Fibroblast of villous mesenchyme (primary cell): ENCODE results near the gene TNS1. TPM values are rescaled to one million over a fixed set of nuclear protein-coding genes. Genes with fewer than 3 reads are reported as not detected.

ENCODE experiments used
- DNase-seq: peaks from one replicate; pipeline ENCODE4 v3.0.0-alpha.2; 2010; ENCODE audit warnings: low read depth
- H3K4me3 ChIP-seq: 2 replicates; pipeline ENCODE4 v1.5.1; 2011; ENCODE audit warnings: low read depth, mild to moderate bottlenecking, low read length
- total RNA-seq: library from RNA; depleted of rRNA; stranded (reverse); fragments of >200 nt; gene quantifications from 2 replicates; pipeline ENCODE4 v1.2.3, GENCODE V29; 2012
- TF ChIP-seq, protein P1 (sequence below): IDR thresholded peaks from 2 replicates; pipeline ENCODE4 v1.5.1; 2012; ENCODE audit warnings: low read depth, mild to moderate bottlenecking, low read length; ENCODE audit not compliant: insufficient read depth

The TNS1 gene
- total RNA-seq, 1 donor: 127 TPM

- TF ChIP-seq, protein P1, sequence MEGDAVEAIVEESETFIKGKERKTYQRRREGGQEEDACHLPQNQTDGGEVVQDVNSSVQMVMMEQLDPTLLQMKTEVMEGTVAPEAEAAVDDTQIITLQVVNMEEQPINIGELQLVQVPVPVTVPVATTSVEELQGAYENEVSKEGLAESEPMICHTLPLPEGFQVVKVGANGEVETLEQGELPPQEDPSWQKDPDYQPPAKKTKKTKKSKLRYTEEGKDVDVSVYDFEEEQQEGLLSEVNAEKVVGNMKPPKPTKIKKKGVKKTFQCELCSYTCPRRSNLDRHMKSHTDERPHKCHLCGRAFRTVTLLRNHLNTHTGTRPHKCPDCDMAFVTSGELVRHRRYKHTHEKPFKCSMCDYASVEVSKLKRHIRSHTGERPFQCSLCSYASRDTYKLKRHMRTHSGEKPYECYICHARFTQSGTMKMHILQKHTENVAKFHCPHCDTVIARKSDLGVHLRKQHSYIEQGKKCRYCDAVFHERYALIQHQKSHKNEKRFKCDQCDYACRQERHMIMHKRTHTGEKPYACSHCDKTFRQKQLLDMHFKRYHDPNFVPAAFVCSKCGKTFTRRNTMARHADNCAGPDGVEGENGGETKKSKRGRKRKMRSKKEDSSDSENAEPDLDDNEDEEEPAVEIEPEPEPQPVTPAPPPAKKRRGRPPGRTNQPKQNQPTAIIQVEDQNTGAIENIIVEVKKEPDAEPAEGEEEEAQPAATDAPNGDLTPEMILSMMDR: no peak
- peak; percentile 80 for DNase-seq
- no peak overlapping the region for H3K4me3 ChIP-seq
These were observed 9.7 kb downstream of the TNS1 start for GRCh38 chr2:217993138-217993537.

DNA sequence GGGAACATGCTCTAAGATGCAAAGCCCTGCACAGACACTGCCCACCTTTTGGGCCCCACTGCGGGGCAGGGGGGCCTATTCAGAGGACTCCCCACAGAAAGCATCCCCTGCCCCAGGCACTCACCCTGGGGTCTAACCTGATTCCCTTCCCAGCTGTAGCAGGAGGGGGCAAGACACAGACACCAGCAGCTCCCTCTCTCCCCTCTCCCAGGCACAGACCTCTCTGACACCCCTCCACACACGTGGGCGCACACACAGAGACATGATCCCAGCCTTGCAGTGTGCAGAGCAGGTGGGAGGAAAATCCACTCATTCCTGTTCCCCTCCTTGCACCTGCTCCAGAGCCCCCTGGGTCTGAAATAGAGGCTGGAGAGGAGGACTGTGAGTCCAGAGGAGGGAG, 10.7 kb downstream of the TNS1 start:
- DNase-seq: no peak
- TF ChIP-seq, protein P1: no peak
- no peak overlapping the region for H3K4me3 ChIP-seq

- no peak overlapping the region for H3K4me3 ChIP-seq
- TF ChIP-seq, protein P1: no peak
- no peak for DNase-seq
These were observed 11.9 kb downstream of the TNS1 start for GRCh38 chr2:217990791-217991465.

DNA sequence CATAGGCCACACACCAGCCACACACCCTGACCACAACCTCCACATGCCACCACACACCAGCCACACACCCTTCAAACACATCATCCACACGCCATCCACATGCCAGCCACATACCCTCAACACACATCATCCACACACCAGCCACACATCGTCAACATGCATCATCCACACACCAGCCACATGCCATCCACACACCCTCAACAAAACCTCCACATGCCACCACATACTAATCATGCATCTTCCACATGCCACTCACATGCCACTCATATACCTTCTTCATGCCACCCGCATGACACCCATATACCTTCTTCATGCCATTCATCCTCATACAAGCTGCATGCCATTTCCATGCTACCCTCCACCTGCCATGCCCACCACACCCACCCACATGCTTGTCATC, 12.4 kb downstream of the TNS1 start:
- no peak overlapping the region for H3K4me3 ChIP-seq
- DNase-seq: no peak
- TF ChIP-seq, protein P1: no peak

DNA sequence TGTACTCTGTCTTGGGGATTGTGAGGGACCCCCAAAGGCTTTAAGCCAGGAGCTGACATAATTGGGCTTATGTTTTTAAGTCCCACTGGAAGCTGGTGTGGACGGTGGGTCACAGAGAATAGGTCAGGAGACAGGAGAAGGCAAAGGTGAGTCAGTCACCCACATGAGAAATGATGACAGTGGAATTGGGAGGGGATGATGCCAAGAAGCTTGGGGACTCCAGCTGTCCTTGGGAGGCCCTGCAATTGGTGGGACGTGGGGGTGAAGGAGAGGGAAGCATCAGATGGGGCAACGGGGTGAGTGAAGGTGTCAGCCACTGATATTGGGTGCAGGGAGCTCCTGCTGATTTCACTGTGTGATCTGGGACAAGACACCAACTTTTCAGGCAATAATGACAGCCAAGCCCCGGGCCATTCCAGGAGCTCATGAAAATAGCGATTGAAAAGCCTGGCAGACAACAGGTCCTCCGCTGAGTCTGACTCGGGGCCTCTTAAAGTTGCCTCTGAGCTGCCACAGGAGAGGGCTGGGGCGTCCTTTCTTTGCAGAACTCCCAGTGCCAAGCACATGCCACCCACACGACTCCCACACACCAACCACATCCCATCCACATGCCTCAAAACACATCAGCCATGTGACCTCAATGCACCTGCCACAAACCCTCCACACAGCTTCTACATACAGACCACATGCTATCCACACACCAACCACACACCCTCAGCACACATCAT, 13.4 kb downstream of the TNS1 start:
- TF ChIP-seq, protein P1: no peak
- no peak overlapping the region for H3K4me3 ChIP-seq
- no peak for DNase-seq

- no peak overlapping the region for H3K4me3 ChIP-seq
- TF ChIP-seq, protein P1: no peak
- no peak for DNase-seq
These were observed 14.0 kb downstream of the TNS1 start for GRCh38 chr2:217988840-217989204.
